ENCODE data around the gene CHTOP. TPM values are rescaled to one million over a fixed set of nuclear protein-coding genes. Genes with fewer than 3 reads are reported as not detected.

The CHTOP gene
- total RNA-seq, 1 donor from 2014 or later, result 129 TPM

GRCh38 chr1:153612755-153613331, 21.0 kb upstream of the CHTOP start, which contains the start of gene S100A16:
S100A16 (minus strand) TSS chr1:153613137; CDS start chr1:153608151, 4,986 bp downstream.
- no peak for TF ChIP-seq CTCF (IDR thresholded peaks at IDR 0.05; ENCODE audit: unreplicated experiment)
- H3K4me3 Mint-ChIP-seq (ENCODE audit: low read depth), result peak within 1 kb of the TSS; percentile 84
- no peaks in the 10 kb centered on the region for H3K9me3 Mint-ChIP-seq (ENCODE audit: low read depth)
- H3K4me1 Mint-ChIP-seq (ENCODE audit: low read depth), result peaks cover 41% of the 10 kb centered on the region
- DNase-seq (ENCODE audit: low spot score, unreplicated experiment), result peak; percentile 43
- peak within 1 kb of the TSS; percentile 92 for H3K27ac Mint-ChIP-seq
- H3K36me3 Mint-ChIP-seq (ENCODE audit: insufficient read depth), result peaks cover 2% of the 10 kb centered on the region
- H3K27me3 Mint-ChIP-seq, result no peaks in the 10 kb centered on the region

- Mint-ChIP-seq H3K4me1 (ENCODE audit: low read depth) (peaks cover 38% of the 10 kb centered on the region), H3K4me3 (ENCODE audit: low read depth) (peak overlapping the region; percentile 84), H3K27ac (peak overlapping the region; percentile 45), H3K27me3 (no peaks in the 10 kb centered on the region), H3K9me3 (ENCODE audit: low read depth) (no peaks in the 10 kb centered on the region), H3K36me3 (ENCODE audit: insufficient read depth) (peaks cover 2% of the 10 kb centered on the region)
- TF ChIP-seq CTCF (IDR thresholded peaks at IDR 0.05; ENCODE audit: unreplicated experiment), result no peak
- DNase-seq (ENCODE audit: low spot score, unreplicated experiment), result no peak
Observed at GRCh38 chr1:153613406-153613805, 20.5 kb upstream of the CHTOP start.

GRCh38 chr1:153614189-153614900, 19.5 kb upstream of the CHTOP start:
- Mint-ChIP-seq H3K27ac (no peak overlapping the region), H3K4me1 (ENCODE audit: low read depth) (peaks cover 29% of the 10 kb centered on the region), H3K9me3 (ENCODE audit: low read depth) (no peaks in the 10 kb centered on the region), H3K4me3 (ENCODE audit: low read depth) (no peak overlapping the region), H3K36me3 (ENCODE audit: insufficient read depth) (peaks cover 2% of the 10 kb centered on the region), H3K27me3 (no peaks in the 10 kb centered on the region)
- TF ChIP-seq CTCF (IDR thresholded peaks at IDR 0.05; ENCODE audit: unreplicated experiment), result no peak
- no peak for DNase-seq (ENCODE audit: low spot score, unreplicated experiment)

- Mint-ChIP-seq H3K27me3 (no peaks in the 10 kb centered on the region), H3K27ac (no peak overlapping the region), H3K4me3 (ENCODE audit: low read depth) (no peak overlapping the region), H3K4me1 (ENCODE audit: low read depth) (peaks cover 25% of the 10 kb centered on the region), H3K9me3 (ENCODE audit: low read depth) (no peaks in the 10 kb centered on the region), H3K36me3 (ENCODE audit: insufficient read depth) (peaks cover 5% of the 10 kb centered on the region)
- DNase-seq (ENCODE audit: low spot score, unreplicated experiment), result no peak
- no peak for TF ChIP-seq CTCF (IDR thresholded peaks at IDR 0.05; ENCODE audit: unreplicated experiment)
Observed at GRCh38 chr1:153614906-153615305, 19.0 kb upstream of the CHTOP start.

- no peak for DNase-seq (ENCODE audit: low spot score, unreplicated experiment)
- Mint-ChIP-seq H3K27me3 (no peaks in the 10 kb centered on the region), H3K36me3 (ENCODE audit: insufficient read depth) (peaks cover 5% of the 10 kb centered on the region), H3K9me3 (ENCODE audit: low read depth) (no peaks in the 10 kb centered on the region), H3K4me1 (ENCODE audit: low read depth) (peaks cover 24% of the 10 kb centered on the region), H3K4me3 (ENCODE audit: low read depth) (no peak overlapping the region), H3K27ac (no peak overlapping the region)
- no peak for TF ChIP-seq CTCF (IDR thresholded peaks at IDR 0.05; ENCODE audit: unreplicated experiment)
Observed at GRCh38 chr1:153615406-153615805, 18.5 kb upstream of the CHTOP start.

Measured in progenitor cell of endocrine pancreas (in vitro differentiated cells).